GM21576 (cell line): ENCODE data around the gene NUTF2.

Experiments used
- ATAC-seq: cut with Tn5 transposase; IDR thresholded peaks from one replicate; pipeline ENCODE4 v1.9.1; 2021; ENCODE audit warnings: mild to moderate bottlenecking, moderate library complexity; ENCODE audit not compliant: unreplicated experiment

NUTF2 gene

GRCh38 chr16:67917140-67917851 lies 70.6 kb downstream of the NUTF2 start:
- ATAC-seq: no peak

DNA sequence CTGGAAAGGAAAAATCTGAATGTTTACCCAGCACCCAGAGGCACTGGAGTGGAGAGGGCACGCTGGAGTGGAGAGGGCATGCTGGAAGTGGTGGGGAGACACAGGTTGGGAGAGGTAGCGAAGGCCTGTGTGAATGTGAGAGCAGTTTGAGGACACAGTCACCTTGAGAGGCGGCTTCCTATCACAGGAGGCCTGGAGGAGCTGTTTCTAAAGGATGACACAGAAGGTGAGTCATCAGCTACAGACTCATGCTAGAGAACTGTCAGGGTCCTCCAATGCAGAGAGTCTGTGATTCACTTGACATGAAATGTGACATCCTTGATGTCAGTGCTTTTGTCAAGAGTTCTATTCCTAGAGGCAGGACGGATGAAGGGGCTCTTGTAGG lies 71.1 kb downstream of the NUTF2 start:
- no peak for ATAC-seq

DNA sequence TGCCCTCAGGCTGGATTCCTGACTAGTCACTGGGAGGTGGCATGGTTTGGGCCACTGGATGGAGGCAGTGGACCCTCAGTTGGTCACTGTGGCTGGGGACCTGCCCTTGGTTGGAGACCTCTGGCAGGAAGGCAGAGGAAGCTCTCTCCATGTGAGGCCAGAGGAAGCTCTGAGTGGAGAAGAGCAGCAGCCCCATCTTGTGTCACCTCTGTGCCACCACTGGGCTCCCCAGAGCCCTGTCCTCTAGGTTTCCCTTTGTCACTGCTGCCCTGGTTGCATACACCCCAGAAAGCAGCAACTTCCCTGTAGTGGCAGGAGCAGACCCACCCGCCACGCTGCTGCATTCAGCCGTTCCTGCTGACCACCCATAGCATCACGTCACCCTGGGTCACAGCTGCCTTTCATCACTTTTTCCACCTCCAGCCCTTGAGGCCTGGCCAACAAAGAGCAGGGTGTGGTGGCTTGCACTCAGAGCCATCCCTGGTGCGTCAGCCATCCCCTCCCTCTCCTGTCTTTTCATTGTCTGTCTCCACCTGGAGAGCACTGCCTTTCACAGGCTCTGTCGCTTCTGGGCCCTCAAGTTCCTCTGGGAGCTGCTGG lies 73.0 kb downstream of the NUTF2 start:
- no peak for ATAC-seq
